Left forelimb (tissue), 1 donor: ENCODE results near the gene ADCY1.

Experiments
- DNase-seq: peaks from one replicate; pipeline ENCODE4 v3.0.0-alpha.2; 2018; ENCODE audit warnings: low spot score

The ADCY1 gene

GRCh38 chr7:45695249-45695995 lies 121.3 kb downstream of the ADCY1 start:
- peak; percentile 28 for DNase-seq

DNA sequence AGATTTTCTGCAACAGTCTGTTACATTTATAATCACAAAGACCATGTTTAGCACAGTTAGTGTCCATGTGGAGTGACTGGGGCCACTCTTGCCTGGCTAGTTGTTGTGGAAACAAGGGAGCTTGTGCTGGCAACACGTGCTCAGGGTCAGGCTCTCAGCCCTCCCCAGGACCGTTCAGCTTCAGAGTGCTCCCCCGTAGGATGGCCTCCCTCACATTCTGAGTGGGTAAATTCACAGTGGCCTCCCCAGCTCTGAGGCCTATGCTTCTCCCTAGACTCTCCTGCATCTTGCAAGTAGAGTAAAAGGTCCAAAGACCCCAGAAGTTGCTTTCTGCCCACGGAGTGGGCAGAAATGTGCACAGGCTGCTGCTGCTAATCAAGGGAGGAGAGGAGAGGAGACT lies 122.3 kb downstream of the ADCY1 start:
- DNase-seq = peak; percentile 34

GRCh38 chr7:45697576-45698136 lies 123.5 kb downstream of the ADCY1 start:
- peak; percentile 28 for DNase-seq

DNA sequence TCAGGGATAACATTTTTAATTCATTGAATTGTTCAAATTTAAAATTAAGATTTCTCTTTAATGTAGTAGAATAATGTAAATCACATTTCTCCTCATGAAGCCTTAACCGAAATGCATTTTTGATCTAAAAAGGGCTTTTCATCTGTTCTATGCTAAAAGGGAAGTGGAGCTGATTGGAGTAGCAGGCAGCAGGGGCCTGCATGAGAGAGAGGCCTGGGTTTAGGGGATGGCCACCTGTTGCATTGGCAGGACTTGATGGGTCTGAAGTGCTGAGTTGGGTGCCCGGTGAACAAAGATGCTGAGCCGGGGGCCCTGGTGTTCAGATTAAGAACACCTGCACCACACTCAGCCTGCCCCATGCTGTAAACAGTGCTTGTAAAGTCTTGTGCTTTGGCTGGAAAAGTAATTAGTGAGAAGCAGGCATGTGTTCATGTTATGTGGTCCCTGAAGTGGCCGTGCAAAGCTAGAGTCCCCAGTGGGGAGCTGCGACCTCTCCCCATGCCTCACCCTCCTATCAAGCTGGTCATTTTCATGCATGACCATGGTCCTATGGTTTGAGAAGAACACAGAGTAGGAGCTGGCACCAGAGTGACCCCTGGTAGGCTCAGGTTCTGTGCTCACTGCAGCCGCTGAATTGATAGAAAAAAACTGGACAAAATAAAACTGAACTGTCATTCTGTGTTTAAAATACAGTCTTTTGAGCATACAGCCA lies 124.3 kb downstream of the ADCY1 start:
- peak; percentile 20 for DNase-seq

DNA sequence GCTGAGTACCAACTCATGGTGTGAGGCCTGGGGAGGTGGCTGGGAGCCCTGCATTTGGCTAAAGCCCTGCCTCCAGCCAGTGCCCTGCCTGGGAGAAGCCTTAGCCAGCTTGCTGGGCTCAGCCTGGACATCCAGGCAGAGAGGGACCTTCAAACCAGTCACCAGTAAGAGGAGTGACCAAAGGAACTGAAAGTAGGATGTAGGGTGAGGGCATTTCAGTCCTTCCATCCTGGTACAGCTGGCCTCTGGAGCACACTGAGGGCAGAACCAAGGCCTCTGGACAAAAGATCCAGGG lies 124.8 kb downstream of the ADCY1 start:
- peak; percentile 36 for DNase-seq

GRCh38 chr7:45699726-45700390 lies 125.7 kb downstream of the ADCY1 start:
- peak; percentile 26 for DNase-seq

GRCh38 chr7:45700556-45700955 lies 126.4 kb downstream of the ADCY1 start:
- DNase-seq = peak; percentile 15

GRCh38 chr7:45701701-45702510 lies 127.7 kb downstream of the ADCY1 start:
- DNase-seq = peak; percentile 50

GRCh38 chr7:45702751-45703150 lies 128.6 kb downstream of the ADCY1 start:
- DNase-seq = peak; percentile 31

DNA sequence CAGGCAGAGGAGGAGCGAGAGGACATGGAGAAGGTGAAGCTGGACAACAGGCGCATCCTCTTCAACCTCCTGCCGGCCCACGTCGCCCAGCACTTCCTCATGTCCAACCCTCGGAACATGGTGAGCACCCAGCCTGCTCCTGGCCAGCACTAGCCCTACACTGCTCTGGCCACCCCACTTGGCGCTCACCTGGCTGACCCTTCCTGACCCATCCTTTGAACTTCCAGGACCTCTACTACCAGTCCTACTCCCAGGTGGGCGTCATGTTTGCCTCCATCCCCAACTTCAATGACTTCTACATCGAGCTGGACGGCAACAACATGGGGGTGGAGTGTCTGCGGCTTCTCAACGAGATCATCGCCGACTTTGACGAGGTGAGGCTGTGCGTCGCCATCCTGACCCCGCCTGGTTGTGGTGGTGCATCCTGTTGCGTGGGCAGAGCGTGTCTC lies 129.2 kb downstream of the ADCY1 start:
- DNase-seq = peak; percentile 53

- peak; percentile 30 for DNase-seq
These were observed 129.9 kb downstream of the ADCY1 start for GRCh38 chr7:45703911-45704682.

GRCh38 chr7:45704683-45705016 lies 130.5 kb downstream of the ADCY1 start:
- DNase-seq = peak; percentile 42

DNA sequence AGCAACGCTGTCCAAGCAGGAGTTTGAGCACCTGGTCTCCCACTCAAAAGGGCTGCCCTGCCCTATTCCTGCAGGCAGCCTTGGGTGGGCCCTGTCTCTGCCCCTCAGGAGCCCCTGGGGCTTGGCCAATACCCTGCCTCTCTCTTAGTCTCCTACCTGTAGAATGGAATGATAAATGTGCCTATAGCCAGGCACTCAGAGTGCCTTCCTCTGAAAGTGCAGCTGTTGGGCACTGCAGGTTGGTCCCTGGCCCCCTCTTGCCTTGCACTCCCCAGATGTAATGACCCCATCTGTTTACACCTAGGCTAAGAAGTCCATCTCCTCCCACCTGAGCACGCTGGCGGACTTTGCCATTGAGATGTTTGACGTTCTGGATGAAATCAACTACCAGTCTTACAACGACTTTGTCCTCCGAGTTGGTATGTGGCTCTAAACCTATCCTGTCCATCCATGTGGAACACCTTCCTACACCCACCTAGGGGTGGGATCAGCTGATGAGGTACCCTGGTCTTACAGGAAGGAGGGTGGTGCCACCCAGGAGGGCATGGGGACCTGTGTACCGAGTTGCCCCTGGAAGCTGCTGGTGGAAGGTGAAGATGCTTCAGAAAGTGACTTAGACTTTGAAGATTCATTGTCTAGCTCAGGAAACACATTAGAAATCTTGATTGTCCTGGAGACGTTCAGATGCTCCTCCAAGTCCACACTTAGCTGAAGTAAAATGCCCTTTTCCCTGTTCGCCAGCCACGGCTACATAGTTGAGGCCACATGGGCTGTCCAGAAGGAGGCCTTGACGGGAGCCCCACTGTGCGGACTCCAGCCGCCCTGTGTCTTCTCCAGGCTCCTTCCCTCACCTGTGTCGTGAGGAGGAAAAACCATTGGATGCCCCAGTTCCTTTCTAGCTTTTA lies 134.1 kb downstream of the ADCY1 start:
- DNase-seq = peak; percentile 20

GRCh38 chr7:45709168-45710042 lies 135.2 kb downstream of the ADCY1 start:
- peak; percentile 62 for DNase-seq

- peak; percentile 28 for DNase-seq
These were observed 136.3 kb downstream of the ADCY1 start for GRCh38 chr7:45710271-45711160.

GRCh38 chr7:45711161-45711490 lies 137.0 kb downstream of the ADCY1 start:
- DNase-seq = no peak

- DNase-seq = no peak
These were observed 138.0 kb downstream of the ADCY1 start for GRCh38 chr7:45712057-45712689.
